Measurements from ENCODE around the gene KIAA0753. TPM values are rescaled to one million over a fixed set of nuclear protein-coding genes. Genes with fewer than 3 reads are reported as not detected.
"Not testable (repeated sequence)": the region's sequence is repeated elsewhere in the genome, so short reads cannot be mapped to it uniquely, and the experiment has no call there.

The KIAA0753 gene
- total RNA-seq, 1 experiment from 2014 or later, result 16.1 TPM

- DNase-seq (ENCODE audit: low read depth), result no peak
These were observed 28.4 kb upstream of the KIAA0753 start for GRCh38 chr17:6668727-6669425.

- DNase-seq (ENCODE audit: low read depth), result no peak
These were observed 27.7 kb upstream of the KIAA0753 start for GRCh38 chr17:6668219-6668618.

- DNase-seq (ENCODE audit: low read depth), result no peak
These were observed 27.0 kb upstream of the KIAA0753 start for GRCh38 chr17:6667516-6667915.

GRCh38 chr17:6666557-6666956, 26.0 kb upstream of the KIAA0753 start:
- DNase-seq (ENCODE audit: low read depth), result no peak

- peak; percentile 84 for DNase-seq (ENCODE audit: low read depth)
These were observed 25.6 kb upstream of the KIAA0753 start for GRCh38 chr17:6666077-6666521.

- not testable (repeated sequence) for DNase-seq (ENCODE audit: low read depth)
These were observed 22.7 kb upstream of the KIAA0753 start for GRCh38 chr17:6663200-6663599.

- DNase-seq (ENCODE audit: low read depth), result no peak
These were observed 20.9 kb upstream of the KIAA0753 start for GRCh38 chr17:6661464-6661848.

- no peak for DNase-seq (ENCODE audit: low read depth)
These were observed 20.4 kb upstream of the KIAA0753 start for GRCh38 chr17:6660805-6661463.

GRCh38 chr17:6660101-6660500, 19.6 kb upstream of the KIAA0753 start:
- no peak for DNase-seq (ENCODE audit: low read depth)

GRCh38 chr17:6658411-6658810, 17.9 kb upstream of the KIAA0753 start:
- DNase-seq (ENCODE audit: low read depth), result not testable (repeated sequence)

GRCh38 chr17:6657633-6658287, 17.2 kb upstream of the KIAA0753 start:
- DNase-seq (ENCODE audit: low read depth), result no peak

- DNase-seq (ENCODE audit: low read depth), result not testable (repeated sequence)
These were observed 16.5 kb upstream of the KIAA0753 start for GRCh38 chr17:6656797-6657632.

GRCh38 chr17:6655732-6656361, 15.3 kb upstream of the KIAA0753 start:
- not testable (repeated sequence) for DNase-seq (ENCODE audit: low read depth)

GRCh38 chr17:6654841-6655731, 14.6 kb upstream of the KIAA0753 start:
- DNase-seq (ENCODE audit: low read depth), result no peak

- DNase-seq (ENCODE audit: low read depth), result peak; percentile 65
These were observed 11.5 kb upstream of the KIAA0753 start for GRCh38 chr17:6651919-6652452.

- peak; percentile 97 for DNase-seq (ENCODE audit: low read depth)
These were observed 10.9 kb upstream of the KIAA0753 start, which contains the start of the genes C17orf100 and MED31 for GRCh38 chr17:6651354-6651918. C17orf100 (plus strand) TSS chr17:6651762; CDS start chr17:6651914, 152 bp downstream. MED31 (minus strand) TSS chr17:6651605; CDS start chr17:6651528, 77 bp downstream.

- DNase-seq (ENCODE audit: low read depth), result no peak
These were observed 7.7 kb upstream of the KIAA0753 start for GRCh38 chr17:6648181-6648580.

GRCh38 chr17:6643451-6644125, 3.1 kb upstream of the KIAA0753 start:
- DNase-seq (ENCODE audit: low read depth), result peak; percentile 88

GRCh38 chr17:6642592-6642991, 2.1 kb upstream of the KIAA0753 start:
- no peak for DNase-seq (ENCODE audit: low read depth)
